ENCODE results near the gene LCN10.

DNA sequence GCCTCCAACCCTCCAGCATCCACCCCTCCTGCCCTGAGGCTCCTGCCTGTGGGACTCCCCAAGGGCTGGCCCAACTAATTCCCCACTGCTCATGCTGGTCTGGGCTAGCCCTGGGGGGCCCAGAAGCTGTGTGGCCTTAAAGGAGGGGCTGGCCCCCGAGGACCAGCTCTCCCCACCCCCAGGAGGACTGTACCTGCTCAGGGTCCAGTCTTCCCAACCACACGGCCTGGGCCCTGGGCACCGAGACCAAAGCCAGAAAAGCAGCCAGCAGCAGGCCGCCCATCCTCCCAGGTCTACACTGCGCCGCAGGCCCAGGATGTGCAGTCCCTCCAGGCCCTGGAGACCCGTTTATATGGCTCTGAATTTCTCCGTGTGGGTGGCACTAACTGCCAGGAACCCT is 5.5 kb upstream of the LCN10 start, which contains the start of gene LCN6:
- TF ChIP-seq FOXK2 (IDR thresholded peaks at IDR 0.05) (no peak), SUZ12 (IDR thresholded peaks at IDR 0.05) (no peak), L3MBTL2 (conservative IDR thresholded peaks at IDR 0.05) (no peak), CTBP1 (IDR thresholded peaks at IDR 0.05; ENCODE audit: borderline replicate concordance) (no peak), LEF1 (IDR thresholded peaks at IDR 0.05; ENCODE audit: borderline replicate concordance) (no peak), ARNT (IDR thresholded peaks at IDR 0.05) (no peak), TARDBP (IDR thresholded peaks at IDR 0.05) (no peak), SP1 (IDR thresholded peaks at IDR 0.05) (no peak), HDGF (IDR thresholded peaks at IDR 0.05; ENCODE audit: borderline replicate concordance) (no peak), BHLHE40 (IDR thresholded peaks at IDR 0.05; ENCODE audit: borderline replicate concordance) (no peak), FOXA1 (IDR thresholded peaks at IDR 0.05) (no peak), ZNF384 (IDR thresholded peaks at IDR 0.05) (no peak)
- TF ChIP-seq, protein P1, sequence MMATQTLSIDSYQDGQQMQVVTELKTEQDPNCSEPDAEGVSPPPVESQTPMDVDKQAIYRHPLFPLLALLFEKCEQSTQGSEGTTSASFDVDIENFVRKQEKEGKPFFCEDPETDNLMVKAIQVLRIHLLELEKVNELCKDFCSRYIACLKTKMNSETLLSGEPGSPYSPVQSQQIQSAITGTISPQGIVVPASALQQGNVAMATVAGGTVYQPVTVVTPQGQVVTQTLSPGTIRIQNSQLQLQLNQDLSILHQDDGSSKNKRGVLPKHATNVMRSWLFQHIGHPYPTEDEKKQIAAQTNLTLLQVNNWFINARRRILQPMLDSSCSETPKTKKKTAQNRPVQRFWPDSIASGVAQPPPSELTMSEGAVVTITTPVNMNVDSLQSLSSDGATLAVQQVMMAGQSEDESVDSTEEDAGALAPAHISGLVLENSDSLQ (IDR thresholded peaks at IDR 0.05): no peak

Data from HEK293T (cell line).